ENCODE results near the gene BMP8A. TPM values are rescaled to one million over a fixed set of nuclear protein-coding genes. Genes with fewer than 3 reads are reported as not detected.

The BMP8A gene
- total and polyA plus RNA-seq, 10 of the 15 experiments (the other 5 are each of a cell fraction or from before 2014, with no cell fraction given), result not detected

- Histone ChIP-seq H3K9me3 (replicated peaks; ENCODE audit: control insufficient read depth, insufficient read depth, low read length) (no peaks in the 10 kb centered on the region; the same call in 2 of the 3 replicates), H3K4me1 (ENCODE audit: control insufficient read depth, insufficient read depth, low read length) (no peaks in the 10 kb centered on the region), H3K79me2 (ENCODE audit: control insufficient read depth, insufficient read depth, low read length) (peaks cover 4% of the 10 kb centered on the region), H3K4me3 (no peak overlapping the region), H3K27ac (ENCODE audit: control insufficient read depth, insufficient read depth) (no peak overlapping the region), H3K9ac (ENCODE audit: control insufficient read depth, insufficient read depth, low read length) (no peak overlapping the region), H3K27me3 (replicated peaks in 1 of 2; ENCODE audit: control insufficient read depth in 2 of 2, insufficient read depth in 2 of 2, low read length in 1 of 2) (no peaks in the 10 kb centered on the region), H2AFZ (ENCODE audit: control insufficient read depth, low read depth, low read length) (no peak overlapping the region), H3K36me3 (ENCODE audit: control insufficient read depth in 2 of 2, insufficient read depth in 2 of 2, low read length in 1 of 2) (peaks cover 43 to 66% of the 10 kb centered on the region in 2 experiments), H4K20me1 (ENCODE audit: control insufficient read depth, insufficient read depth) (no peaks in the 10 kb centered on the region; the same call in 1 of the 2 replicates), H3K4me2 (ENCODE audit: control insufficient read depth, insufficient read depth) (no peak overlapping the region)
- in situ Hi-C loops (cut with MboI), result no loop called here
- SMC1A ChIA-PET (ENCODE audit: uncharacterized antibody, unreplicated experiment), result no interaction called here
- no peak for DNase-seq (ENCODE audit: low read depth, low spot score)
- intact Hi-C loops (cut with micrococcal nuclease; ENCODE audit: unreplicated experiment), result no loop called here
- FAIRE-seq, result no peak
- POLR2A ChIA-PET, result interaction anchor here (0.9 kb wide), 1 partner anchor 188 kb away, joined by 3 read pairs; no protein-coding TSS in a partner anchor
- CTCF ChIA-PET, result interaction anchor here (2.9 kb wide), 1 partner anchor 13 kb away, joined by 13 read pairs; the partner anchor contains the start of gene PABPC4
- no peak for ATAC-seq
- BruUV-seq (replicated peaks), result no TSS peak
- RAD21 ChIA-PET (ENCODE audit: unreplicated experiment), result no interaction called here
- 47% methylated on average over 3 of the region's 3 CpGs for WGBS (ENCODE audit: insufficient coverage, insufficient replicate concordance, low lambda C conversion rate, missing lambda C conversion rate)
- TF ChIP-seq SUPT20H (IDR thresholded peaks at IDR 0.05; ENCODE audit: borderline replicate concordance, control insufficient read depth, low read depth, low read length) (no peak), SREBF2 (IDR thresholded peaks at IDR 0.05; ENCODE audit: low read length) (no peak), ZNF622 (IDR thresholded peaks at IDR 0.05) (no peak), CUX1 (IDR thresholded peaks at IDR 0.05; ENCODE audit: insufficient replicate concordance, low read depth, low read length) (no peak), USF1 (IDR thresholded peaks at IDR 0.05; ENCODE audit: borderline replicate concordance, extremely low read length, insufficient read depth, low read depth, low read length) (no peak), GABPA (IDR thresholded peaks at IDR 0.05; ENCODE audit: low read depth) (no peak), IKZF1 (conservative IDR thresholded peaks at IDR 0.05) (no peak), REST (IDR thresholded peaks at IDR 0.05; ENCODE audit: low read depth, low read length) (no peak), KLF5 (IDR thresholded peaks at IDR 0.05; ENCODE audit: partially characterized antibody) (no peak), MLLT1 (IDR thresholded peaks at IDR 0.05) (no peak), KDM1A (IDR thresholded peaks at IDR 0.05; ENCODE audit: borderline replicate concordance) (no peak)
Observed at GRCh38 chr1:39562886-39563285, 71.5 kb downstream of the BMP8A start.

Data from GM12878 (cell line).